Medulla oblongata (tissue), 1 donor: ENCODE measurements around the gene PNPLA7.

ENCODE experiments used
- DNase-seq: peaks from one replicate; pipeline ENCODE4 v3.0.0-alpha.2; 2015; ENCODE audit errors: extremely low spot score

The PNPLA7 gene

DNA sequence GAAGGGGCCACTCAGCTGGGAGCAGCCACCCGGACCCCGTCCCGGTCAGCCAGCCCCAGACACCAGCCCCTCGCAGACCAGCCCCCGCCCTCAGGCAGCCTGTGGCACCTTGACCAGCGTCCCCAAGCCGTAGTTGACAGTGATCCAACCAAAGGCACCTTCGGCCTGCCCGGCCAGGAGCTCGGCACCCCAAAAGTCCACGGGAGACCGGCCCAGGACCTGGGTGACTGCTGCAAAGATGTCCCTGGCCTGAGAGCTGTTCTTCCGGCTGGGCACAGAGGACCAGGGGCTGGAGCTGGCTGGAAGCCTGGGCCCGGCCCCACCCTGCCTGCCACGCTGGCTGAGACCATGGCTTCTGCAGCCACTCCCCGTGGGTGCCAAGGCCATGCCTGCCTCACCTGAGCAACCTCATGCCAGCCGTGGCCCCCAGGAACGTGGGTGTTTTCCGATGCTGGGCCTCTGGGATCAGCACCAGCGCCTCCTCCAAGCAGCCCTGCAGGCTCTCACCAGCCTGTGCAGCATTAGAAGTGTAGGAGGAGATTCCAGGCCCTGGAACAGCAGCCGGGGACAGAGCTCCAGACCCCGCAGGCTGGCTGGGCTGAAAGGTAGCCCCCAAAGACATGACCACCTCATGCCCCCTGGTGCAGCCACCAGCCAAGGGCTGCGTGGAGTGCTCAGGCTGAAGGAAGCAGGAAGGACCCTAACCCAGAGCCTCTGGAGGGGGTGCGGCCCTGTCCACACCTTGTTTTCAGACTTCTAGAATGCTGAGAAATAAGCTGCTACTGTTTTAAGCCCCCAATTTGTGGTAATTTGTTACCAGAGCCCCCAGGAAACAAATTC is 113.2 kb downstream of the PNPLA7 start:
- DNase-seq, result no peak

DNA sequence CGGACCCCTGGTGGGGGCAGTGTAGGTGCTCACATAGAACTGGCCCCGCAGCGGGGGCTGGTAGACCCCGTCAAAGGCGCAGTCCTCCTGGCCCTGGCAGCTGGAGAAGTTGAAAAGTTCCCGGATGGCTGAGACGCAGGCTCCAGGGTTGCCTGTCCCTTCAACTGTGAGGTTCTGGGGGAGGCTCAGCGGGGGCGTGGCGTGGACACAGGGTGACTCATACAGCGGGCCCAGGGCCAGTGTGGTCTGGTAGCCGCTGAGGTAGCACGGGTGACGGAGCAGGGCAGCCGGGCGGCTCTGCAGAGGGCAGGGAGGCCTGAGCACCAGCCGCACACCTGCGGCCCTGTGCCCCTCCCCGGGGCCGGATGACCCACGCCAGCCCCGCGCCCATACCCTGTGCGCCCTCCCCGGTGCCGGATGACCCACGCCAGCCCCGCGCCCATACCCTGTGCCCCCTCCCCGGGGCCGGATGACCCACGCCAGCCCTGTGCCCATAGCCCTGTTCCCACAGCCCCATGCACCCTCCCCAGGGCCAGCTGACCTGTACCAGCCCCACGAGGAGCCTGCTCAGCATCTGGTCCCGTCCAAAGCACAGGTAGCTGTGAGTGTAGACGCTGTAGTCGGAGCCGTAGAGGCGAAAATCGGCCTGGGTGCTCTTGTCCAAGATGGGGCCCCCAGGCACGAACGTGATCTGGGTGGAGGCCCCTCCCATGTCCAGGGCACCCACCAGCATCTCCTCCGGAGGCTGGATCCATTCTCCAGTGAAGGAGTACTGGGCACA is 114.0 kb downstream of the PNPLA7 start:
- DNase-seq, result no peak

- no peak for DNase-seq
Observed at GRCh38 chr9:137435381-137435891, 114.8 kb downstream of the PNPLA7 start.

- no peak for DNase-seq
Observed at GRCh38 chr9:137434498-137435380, 115.5 kb downstream of the PNPLA7 start.

- DNase-seq, result no peak
Observed at GRCh38 chr9:137433916-137434431, 116.2 kb downstream of the PNPLA7 start.

GRCh38 chr9:137433349-137433915 is 116.8 kb downstream of the PNPLA7 start:
- no peak for DNase-seq

DNA sequence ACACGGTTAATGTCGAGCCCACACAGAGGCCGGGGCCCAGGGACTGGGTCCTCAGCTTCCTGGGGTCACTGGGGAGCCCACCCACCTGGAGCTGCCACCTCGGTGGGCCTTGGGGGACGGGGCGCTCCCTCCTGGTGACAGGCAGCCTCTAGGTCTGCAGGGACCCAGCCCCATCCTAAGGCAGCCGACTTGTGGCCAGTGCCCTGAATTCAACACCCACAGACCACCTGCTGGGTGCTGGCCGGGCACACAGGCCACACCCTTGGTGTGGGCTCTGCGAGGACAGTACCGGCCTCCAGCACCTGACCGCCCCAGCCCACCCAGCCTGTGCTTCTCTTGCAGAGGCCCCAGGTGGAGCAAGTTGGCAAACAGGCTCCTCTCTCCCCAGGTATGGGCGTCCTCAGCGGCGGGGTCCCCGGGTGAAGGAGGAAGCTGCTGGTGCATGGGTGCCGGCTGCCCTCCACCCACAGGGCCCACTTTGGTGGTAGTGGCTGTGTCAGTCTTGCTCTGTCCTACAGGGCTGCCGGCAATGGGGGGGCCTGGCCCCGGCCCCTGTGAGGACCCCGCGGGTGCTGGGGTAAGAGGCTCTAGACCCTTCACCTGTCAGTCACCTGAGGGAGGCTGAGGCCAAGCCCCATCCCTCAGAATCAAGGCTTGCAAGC is 117.4 kb downstream of the PNPLA7 start:
- DNase-seq, result no peak

- DNase-seq, result no peak
Observed at GRCh38 chr9:137431416-137431931, 118.7 kb downstream of the PNPLA7 start.

DNA sequence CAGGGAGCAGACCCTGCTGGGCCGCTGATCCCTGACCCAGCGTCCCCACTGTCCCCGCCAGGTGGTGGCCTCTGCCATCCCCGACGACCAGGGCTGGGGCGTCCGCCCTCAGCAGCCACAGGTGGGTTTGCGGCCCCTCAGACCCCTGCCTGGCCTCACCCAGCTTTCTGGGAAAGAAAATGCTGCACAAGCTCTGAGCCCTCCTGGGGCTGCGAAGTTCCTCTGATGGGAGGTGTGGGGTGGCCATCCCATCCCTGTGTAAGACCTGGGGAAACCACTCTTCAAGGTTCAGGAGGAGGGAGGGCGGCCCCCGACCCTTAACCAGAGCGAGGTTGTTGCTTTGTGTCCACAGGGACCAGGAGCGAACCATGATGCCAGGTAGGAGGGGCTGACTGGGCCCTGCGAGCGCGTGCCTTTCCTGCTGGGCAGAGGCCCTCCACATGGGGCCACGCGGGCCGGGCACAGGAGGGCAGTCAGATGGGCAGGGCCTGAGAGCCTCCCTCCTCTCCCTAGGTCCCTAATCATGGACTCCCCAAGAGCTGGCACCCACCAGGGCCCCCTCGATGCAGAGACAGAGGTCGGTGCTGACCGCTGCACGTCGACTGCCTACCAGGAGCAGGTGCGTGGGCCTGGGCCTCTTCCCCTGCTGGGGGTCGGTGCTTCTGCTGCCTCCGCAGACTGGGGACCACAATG is 119.3 kb downstream of the PNPLA7 start:
- DNase-seq, result no peak

DNA sequence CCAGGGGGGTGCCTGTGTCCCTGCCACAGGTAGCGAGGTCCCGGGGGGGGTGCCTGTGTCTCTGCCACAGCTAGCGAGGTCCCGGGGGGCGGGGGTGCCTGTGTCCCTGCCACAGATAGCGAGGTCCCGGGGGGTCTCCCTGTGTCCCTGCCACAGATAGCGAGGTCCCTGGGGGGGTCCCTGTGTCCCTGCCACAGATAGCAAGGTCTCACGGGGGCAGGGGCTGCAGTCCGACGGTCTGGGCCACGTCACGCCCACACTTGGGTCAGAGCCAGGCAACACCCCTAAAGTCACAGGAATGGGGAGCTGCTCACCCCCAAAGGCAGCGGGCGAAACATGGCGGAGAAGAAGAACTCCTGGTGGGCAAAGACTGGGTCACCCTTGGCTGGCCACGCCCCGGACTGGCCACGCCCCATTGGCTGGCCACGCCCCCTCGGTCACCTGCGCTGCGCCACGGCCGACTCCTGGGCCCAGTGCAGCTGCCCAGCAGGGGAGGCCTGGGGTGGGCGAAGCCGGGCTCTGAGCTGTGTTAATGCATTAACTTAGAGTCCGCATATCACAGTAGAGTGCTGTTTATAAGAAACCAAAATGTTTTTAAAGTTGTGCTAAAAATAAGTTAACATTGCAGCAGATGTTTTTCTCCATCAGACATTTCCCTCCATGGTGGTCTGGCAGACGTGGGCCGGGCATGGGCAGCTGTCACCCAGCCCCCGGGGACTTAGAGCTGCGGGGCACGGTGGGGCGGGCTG is 120.1 kb downstream of the PNPLA7 start:
- no peak for DNase-seq

DNA sequence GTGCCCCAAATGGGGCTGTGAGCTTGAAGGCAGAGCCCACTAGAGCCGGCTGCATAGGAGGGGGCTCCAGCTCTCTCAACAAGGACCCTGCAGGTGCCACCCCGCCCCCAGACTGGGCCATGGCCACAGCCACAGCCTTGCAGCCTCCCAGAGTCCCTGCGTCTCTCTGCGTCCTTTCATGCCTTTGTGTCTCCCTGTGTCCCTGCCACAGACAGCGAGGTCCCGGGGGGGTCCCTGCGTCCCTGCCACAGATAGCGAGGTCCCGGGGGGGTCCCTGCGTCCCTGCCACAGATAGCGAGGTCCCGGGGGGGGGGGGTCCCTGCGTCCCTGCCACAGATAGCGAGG is 120.7 kb downstream of the PNPLA7 start:
- no peak for DNase-seq

GRCh38 chr9:137428841-137429545 is 121.2 kb downstream of the PNPLA7 start:
- no peak for DNase-seq

- DNase-seq, result no peak
Observed at GRCh38 chr9:137428311-137428630, 121.9 kb downstream of the PNPLA7 start.

DNA sequence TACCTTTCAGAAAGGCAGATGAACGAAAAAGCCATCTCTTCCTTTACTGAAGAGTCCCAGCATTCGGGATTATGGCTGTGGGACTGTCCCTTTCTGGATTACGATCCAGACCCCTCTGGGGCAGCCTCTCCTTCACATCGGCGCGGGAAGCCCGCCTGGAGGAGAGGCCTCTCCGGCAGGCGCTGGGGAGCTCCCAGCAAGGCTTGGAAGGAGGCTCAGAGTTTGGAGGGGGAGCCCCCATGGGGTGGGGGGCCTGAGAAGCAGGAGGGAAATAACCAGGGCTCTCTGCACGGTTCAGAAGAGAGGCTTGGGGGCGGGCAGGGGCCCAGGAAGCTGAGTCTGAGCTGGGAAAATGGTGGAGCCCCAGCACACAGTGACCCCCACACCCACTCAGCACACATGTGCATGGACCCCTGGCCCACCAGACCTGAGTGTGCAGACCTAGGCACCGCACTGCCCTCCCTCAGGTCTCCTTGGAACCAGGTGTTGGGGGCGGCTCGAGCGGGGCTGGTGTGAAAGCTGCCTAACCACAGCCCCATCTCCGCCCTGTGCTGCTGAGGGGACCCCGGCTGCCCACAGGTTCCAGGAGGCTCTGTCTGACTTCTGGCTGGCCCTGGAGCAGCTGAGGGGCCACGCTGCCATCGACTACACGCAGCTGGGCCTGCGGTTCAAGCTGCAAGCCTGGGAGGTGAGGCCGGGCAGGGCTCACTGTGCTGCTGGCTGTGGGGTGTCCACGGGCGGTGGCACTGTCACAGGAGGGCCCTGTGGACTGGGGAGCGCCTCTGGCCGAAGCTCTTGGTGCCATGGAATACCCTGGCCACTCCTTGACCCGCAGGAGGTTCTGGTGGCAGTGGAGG is 122.5 kb downstream of the PNPLA7 start:
- no peak for DNase-seq

GRCh38 chr9:137426018-137426681 is 124.1 kb downstream of the PNPLA7 start:
- no peak for DNase-seq

- DNase-seq, result no peak
Observed at GRCh38 chr9:137423514-137424291, 126.5 kb downstream of the PNPLA7 start.
